Retinal pigment epithelial cell (primary cell): ENCODE data around the gene CCDC102B.
A peak's percentile ranks its signal among the peaks of the same experiment; 100 is the strongest.
"Not testable (repeated sequence)": the region's sequence is repeated elsewhere in the genome, so short reads cannot be mapped to it uniquely, and the experiment has no call there.

Source experiments
- DNase-seq: peaks from one replicate; pipeline ENCODE4 v3.0.0-alpha.2; 2010; ENCODE audit warnings: low read depth
- H3K4me3 ChIP-seq: 2 replicates; pipeline ENCODE4 v1.5.1; 2011; ENCODE audit warnings: mild to moderate bottlenecking, low read length, control low read depth, moderate library complexity
- TF ChIP-seq, protein P1 (sequence below): conservative IDR thresholded peaks from 2 replicates; pipeline ENCODE4 v1.5.1; 2011; ENCODE audit warnings: low read depth, low read length, control low read depth, inconsistent platforms

Gene CCDC102B

GRCh38 chr18:68772268-68772667 lies 25.6 kb upstream of the CCDC102B start:
- TF ChIP-seq, protein P1, sequence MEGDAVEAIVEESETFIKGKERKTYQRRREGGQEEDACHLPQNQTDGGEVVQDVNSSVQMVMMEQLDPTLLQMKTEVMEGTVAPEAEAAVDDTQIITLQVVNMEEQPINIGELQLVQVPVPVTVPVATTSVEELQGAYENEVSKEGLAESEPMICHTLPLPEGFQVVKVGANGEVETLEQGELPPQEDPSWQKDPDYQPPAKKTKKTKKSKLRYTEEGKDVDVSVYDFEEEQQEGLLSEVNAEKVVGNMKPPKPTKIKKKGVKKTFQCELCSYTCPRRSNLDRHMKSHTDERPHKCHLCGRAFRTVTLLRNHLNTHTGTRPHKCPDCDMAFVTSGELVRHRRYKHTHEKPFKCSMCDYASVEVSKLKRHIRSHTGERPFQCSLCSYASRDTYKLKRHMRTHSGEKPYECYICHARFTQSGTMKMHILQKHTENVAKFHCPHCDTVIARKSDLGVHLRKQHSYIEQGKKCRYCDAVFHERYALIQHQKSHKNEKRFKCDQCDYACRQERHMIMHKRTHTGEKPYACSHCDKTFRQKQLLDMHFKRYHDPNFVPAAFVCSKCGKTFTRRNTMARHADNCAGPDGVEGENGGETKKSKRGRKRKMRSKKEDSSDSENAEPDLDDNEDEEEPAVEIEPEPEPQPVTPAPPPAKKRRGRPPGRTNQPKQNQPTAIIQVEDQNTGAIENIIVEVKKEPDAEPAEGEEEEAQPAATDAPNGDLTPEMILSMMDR: no peak
- no peak overlapping the region for H3K4me3 ChIP-seq
- DNase-seq: no peak

GRCh38 chr18:68778280-68778886 lies 19.5 kb upstream of the CCDC102B start:
- DNase-seq: peak; percentile 30
- TF ChIP-seq, protein P1: no peak
- no peak overlapping the region for H3K4me3 ChIP-seq

DNA sequence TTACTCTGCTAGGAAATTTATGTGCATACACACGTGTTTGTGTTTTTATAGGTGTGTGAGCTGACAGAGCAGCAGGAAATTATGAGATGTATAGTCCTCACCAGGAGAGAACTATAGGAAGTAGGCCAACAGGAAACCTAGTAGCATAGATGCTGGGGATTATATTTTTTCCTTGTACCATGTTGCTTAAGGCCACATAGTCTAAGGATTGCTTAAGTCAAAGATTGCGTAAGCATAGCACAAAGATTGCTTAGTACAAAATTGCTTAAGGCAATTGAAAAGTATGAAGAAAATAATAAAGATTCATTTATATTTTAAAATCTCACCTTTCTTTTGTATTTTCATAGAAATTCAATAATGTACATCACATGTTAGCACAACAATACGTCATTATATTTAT lies 18.7 kb upstream of the CCDC102B start:
- no peak for DNase-seq
- H3K4me3 ChIP-seq: no peak overlapping the region

DNA sequence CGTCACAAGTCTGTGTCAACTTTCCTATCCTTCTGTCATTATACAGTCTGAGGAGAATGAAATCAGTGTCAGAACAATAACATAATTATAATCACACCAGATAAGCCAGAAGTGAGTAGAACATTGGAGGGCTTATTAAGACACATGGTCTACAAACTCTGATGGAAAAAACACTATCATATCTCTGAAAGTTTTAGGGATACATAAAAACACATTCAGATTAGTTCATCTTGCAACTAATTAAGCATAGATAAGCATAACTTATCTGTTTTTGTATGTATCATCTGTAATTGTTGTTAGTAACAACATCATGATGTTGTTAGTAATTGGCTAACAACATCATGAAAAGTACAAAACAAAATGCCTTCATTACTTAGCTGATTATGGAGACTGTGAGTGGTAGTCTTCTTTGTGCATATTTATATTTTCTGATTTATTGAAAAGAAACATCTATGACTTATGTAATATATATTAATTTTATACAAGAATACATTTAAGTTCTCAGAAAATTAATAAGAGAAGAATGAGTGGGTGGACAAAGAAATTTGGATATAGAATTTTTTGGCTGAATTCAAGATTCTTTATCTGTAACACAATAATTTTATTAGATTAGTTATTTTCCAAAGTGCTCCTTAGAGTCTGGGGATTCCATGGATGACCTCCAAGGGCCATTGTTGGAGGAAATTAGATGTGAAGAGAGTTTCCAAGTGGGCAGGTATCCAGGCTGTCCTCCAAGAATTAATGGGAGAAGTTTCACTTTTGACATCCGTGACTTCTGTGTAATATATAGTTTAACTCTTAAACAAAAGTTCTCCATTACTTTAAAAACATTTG lies 16.9 kb upstream of the CCDC102B start:
- TF ChIP-seq, protein P1: no peak
- H3K4me3 ChIP-seq: no peak overlapping the region
- no peak for DNase-seq

More for the DNA sequence above, 18.7 kb upstream of the CCDC102B start:
- TF ChIP-seq, protein P1: no peak

DNA sequence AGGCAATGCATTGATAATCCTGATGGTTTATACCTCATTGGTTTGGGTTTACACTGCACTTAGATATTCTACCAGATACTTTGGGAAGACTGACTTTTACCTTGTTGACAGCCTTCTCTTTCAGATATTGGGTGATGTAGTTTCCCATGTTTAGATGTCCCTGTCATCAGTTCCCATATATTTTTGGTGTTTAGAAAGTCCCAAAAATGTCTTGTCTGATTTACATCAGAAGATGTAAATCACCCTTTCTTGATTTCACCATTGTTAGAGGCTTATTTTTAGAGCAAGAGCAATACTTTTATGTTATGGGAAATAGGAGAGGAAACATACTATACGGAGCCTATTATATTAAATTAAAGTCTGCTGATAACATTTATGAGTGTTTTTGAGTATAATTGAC lies 14.4 kb upstream of the CCDC102B start:
- TF ChIP-seq, protein P1: no peak
- DNase-seq: no peak
- H3K4me3 ChIP-seq: no peak overlapping the region

- no peak overlapping the region for H3K4me3 ChIP-seq
- TF ChIP-seq, protein P1: no peak
- no peak for DNase-seq
Observed at GRCh38 chr18:68784071-68784470, 13.8 kb upstream of the CCDC102B start.

- DNase-seq: not testable (repeated sequence)
Observed at GRCh38 chr18:68790290-68790689, 7.6 kb upstream of the CCDC102B start.

More at GRCh38 chr18:68790290-68790689, 7.6 kb upstream of the CCDC102B start:
- not testable (repeated sequence) for H3K4me3 ChIP-seq
